Body of pancreas (tissue), 4 donors: ENCODE results near the gene BCL2. TPM values are rescaled to one million over a fixed set of nuclear protein-coding genes. Genes with fewer than 3 reads are reported as not detected.

Source experiments
- ATAC-seq: fragments of 150-250 bp; one replicate; pipeline ENCODE4 v1.9.1; 2016
- DNase-seq, 4 donors: peaks; one replicate each; pipeline ENCODE4 v3.0.0-alpha.2; 2019
- H3K27ac ChIP-seq, 4 donors: fragments of 200-600 bp; sonication (generic); 1 replicate in 3 of 4; 2 replicates in 1 of 4; pipeline versions ENCODE4 v1.5.1 to v1.6.1; 2016 to 2019; ENCODE audit warnings: mild to moderate bottlenecking in 1 of 4, mixed read lengths in 1 of 4, moderate library complexity in 1 of 4
- H3K27me3 ChIP-seq, 2 donors: fragments of 200-600 bp; sonication (generic); one replicate each; pipeline ENCODE4 v1.6.0; 2016; ENCODE audit warnings: mild to moderate bottlenecking in 1 of 2
- H3K36me3 ChIP-seq, 2 donors: fragments of 200-600 bp; sonication (generic); replicated peaks in 1 of 2; 2 replicates each; pipeline ENCODE4 v1.5.1; 2016; ENCODE audit warnings: low read depth in 2 of 2; ENCODE audit not compliant: insufficient read depth in 1 of 2
- H3K4me1 ChIP-seq: fragments of 200-600 bp; sonication (generic); one replicate; pipeline ENCODE4 v1.6.0; 2016
- H3K4me3 ChIP-seq, 2 donors: fragments of 200-600 bp; sonication (generic); 1 replicate in 1 of 2; 2 replicates in 1 of 2; pipeline ENCODE4 v1.5.1; 2016 to 2019
- H3K9me3 ChIP-seq, 3 donors: fragments of 200-600 bp; sonication (generic); 1 replicate in 2 of 3; 2 replicates in 1 of 3; pipeline ENCODE4 v1.5.1; 2016
- POLR2A ChIP-seq, 3 donors: fragments of 450-650 bp; IDR thresholded peaks; one replicate each; pipeline ENCODE4 v1.6.1; 2016; ENCODE audit warnings: antibody characterized with exemption in 3 of 3, mild to moderate bottlenecking in 2 of 3
- WGBS, 2 donors: methylation state at CpG; one replicate each; pipeline ENCODE4 v1.1.5; 2017; 5-methylcytosine and 5-hydroxymethylcytosine counted together
- intact Hi-C: fragments of 100-400 bp; cut with DNase I; formaldehyde crosslinking; loops from one replicate; pipeline ENCODE4 v1.15.1; 2023
- total RNA-seq, 2 donors: library from RNA; depleted of rRNA; stranded (reverse); fragments of >200 nt; gene quantifications; one replicate each; pipeline ENCODE4 v1.1.0, GENCODE V29; 2016
- TF ChIP-seq, protein P1 (sequence below), 7 experiments: fragments of 450-650 bp in 4 of 7; fragments of 200-600 bp in 3 of 7; sonication (generic) in 3 of 7; IDR thresholded peaks; one replicate each; pipeline ENCODE4 v1.5.1; 2016 to 2019; ENCODE audit warnings: antibody characterized with exemption in 7 of 7

The BCL2 gene
- total RNA-seq, 2 donors from 2014 or later: 10.1 to 18.5 TPM

DNA sequence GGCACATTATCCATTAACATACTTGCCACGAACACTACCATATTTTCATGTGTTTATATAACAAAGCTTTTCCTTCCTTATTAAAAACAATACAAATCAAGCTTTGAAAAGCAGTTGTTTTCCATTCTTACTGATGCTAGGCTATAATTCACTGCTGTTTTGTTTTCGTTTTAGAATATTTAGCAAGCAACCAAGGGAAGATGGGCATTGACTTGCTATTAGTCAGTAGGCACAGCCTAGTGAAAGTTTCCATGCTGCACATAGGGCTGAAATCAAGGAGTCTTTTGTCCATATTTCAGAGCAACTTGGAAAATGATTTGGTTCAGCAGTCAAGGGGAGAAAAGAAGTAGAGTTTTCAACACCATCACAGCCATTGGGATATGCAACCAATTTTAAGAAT is 31.3 kb downstream of the BCL2 start:
- no peaks in the 10 kb centered on the region for H3K27me3 ChIP-seq
- no peaks in the 10 kb centered on the region for H3K36me3 ChIP-seq
- no peaks in the 10 kb centered on the region for H3K9me3 ChIP-seq
- WGBS, 2 donors: 55 to 58% methylated on average over 2 of the region's 2 CpGs
- ATAC-seq: no peak
- H3K27ac ChIP-seq: no peak overlapping the region
- H3K4me1 ChIP-seq: no peaks in the 10 kb centered on the region
- intact Hi-C loops: no loop called here
- DNase-seq: no peak
- no peak overlapping the region for H3K4me3 ChIP-seq
- TF ChIP-seq, protein P1, sequence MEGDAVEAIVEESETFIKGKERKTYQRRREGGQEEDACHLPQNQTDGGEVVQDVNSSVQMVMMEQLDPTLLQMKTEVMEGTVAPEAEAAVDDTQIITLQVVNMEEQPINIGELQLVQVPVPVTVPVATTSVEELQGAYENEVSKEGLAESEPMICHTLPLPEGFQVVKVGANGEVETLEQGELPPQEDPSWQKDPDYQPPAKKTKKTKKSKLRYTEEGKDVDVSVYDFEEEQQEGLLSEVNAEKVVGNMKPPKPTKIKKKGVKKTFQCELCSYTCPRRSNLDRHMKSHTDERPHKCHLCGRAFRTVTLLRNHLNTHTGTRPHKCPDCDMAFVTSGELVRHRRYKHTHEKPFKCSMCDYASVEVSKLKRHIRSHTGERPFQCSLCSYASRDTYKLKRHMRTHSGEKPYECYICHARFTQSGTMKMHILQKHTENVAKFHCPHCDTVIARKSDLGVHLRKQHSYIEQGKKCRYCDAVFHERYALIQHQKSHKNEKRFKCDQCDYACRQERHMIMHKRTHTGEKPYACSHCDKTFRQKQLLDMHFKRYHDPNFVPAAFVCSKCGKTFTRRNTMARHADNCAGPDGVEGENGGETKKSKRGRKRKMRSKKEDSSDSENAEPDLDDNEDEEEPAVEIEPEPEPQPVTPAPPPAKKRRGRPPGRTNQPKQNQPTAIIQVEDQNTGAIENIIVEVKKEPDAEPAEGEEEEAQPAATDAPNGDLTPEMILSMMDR (IDR thresholded peaks at IDR 0.05): no peak
- TF ChIP-seq POLR2A (IDR thresholded peaks at IDR 0.05): no peak

DNA sequence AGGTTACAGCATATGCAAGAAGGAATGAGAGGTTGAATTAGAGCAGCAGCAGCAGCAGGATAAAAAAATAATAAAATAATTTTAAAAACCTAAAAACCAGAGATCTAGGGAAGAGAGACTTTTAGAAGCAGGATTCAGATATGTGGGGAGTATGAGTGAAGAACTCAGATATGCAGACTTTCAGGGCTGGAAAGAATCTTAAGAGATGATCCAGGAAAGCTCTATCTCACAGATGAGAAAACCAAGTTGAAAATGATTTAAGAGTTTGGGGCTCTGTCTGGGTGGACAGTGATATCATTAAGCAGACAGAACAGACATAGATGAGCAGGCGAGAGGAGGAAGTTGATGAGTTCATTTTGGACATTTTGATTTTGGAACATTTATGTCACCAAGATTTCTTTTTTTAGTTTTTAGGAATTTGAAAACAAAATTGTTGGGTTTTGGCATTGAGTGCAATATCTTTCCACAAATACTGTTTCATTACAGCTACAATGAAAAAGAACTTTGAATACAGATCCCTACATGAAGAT is 31.8 kb downstream of the BCL2 start:
- no peak for DNase-seq
- no peak overlapping the region for H3K27ac ChIP-seq
- H3K9me3 ChIP-seq: no peaks in the 10 kb centered on the region
- intact Hi-C loops: no loop called here
- H3K36me3 ChIP-seq: no peaks in the 10 kb centered on the region
- no peaks in the 10 kb centered on the region for H3K27me3 ChIP-seq
- no peak for ATAC-seq
- no peak overlapping the region for H3K4me3 ChIP-seq
- 54 to 62% methylated on average over 1 of the region's 1 CpG for WGBS, 2 donors
- no peak for TF ChIP-seq POLR2A (IDR thresholded peaks at IDR 0.05)
- TF ChIP-seq, protein P1 (IDR thresholded peaks at IDR 0.05): no peak
- H3K4me1 ChIP-seq: no peaks in the 10 kb centered on the region

DNA sequence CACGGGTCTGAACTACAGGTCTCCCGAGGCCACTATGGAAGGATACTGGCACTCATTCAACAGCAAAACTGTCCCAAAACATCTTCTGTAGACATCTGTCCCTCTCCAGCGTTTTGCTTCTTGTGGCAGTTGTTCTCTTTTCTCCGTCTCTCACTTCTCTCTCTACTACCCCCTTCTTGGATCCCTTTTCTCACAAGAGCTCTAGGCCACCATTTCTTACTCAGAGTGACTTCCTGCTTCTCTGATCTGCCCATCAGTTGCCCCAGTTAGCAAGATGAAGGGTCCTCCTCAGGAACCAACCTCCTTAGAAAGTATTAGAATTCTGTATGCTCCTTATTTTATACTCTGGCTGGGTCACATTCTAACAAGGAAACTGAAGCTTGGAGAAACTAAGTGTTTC is 32.6 kb downstream of the BCL2 start:
- Histone ChIP-seq H3K9me3 (no peaks in the 10 kb centered on the region), H3K4me3 (no peak overlapping the region), H3K36me3 (no peaks in the 10 kb centered on the region), H3K27me3 (no peaks in the 10 kb centered on the region), H3K27ac (no peak overlapping the region), H3K4me1 (no peaks in the 10 kb centered on the region)
- ATAC-seq: no peak
- TF ChIP-seq POLR2A (IDR thresholded peaks at IDR 0.05): no peak
- TF ChIP-seq, protein P1 (IDR thresholded peaks at IDR 0.05): no peak
- 56 to 69% methylated on average over 4 of the region's 4 CpGs for WGBS, 2 donors
- no peak for DNase-seq
- intact Hi-C loops: no loop called here

DNA sequence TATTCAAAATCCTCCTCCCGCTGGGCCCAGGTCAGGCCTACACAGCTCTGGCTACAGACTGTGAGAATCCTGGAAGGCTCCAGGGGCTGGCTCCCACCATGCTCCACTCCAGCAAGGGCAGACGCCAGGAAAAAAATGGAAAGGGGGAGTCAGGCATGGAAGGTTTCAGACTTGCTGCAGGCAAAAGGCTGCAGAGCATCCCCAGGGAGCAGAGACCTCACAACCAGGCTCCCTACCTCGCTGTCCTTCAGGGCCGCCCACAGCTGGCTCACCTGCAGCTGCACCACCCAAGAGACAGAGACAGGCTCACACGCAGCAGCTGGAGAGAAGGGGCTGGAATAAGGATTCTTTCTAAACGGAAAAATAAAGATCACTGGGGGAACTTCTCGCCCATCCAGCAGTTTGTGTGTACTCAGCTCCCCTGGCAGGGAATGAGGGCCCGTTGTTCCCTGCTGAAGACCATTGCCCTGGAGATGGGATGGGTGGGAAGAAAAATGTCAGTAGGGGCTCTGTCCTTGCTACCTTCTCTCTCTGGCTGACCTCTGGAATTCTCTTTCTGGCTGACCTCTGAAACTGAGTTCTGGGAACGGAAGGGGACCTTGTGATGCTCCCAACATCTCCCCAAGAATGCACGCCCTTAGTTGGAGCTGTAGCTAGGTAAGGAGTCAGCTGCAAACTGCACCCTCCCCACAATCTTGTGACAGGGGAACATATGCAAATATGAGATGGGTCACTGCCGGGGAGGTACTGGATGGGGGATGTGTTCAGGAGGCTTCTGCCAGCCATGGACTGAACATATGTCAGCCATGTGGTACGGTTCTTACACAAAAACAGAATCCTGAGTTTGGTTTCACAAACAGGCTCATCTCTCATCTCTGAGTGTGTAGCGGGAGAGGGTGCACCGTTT is 34.5 kb downstream of the BCL2 start:
- intact Hi-C loops: no loop called here
- ATAC-seq (no peak), DNase-seq (no peak)
- Histone ChIP-seq H3K27me3 (no peaks in the 10 kb centered on the region), H3K27ac (no peak overlapping the region), H3K36me3 (no peaks in the 10 kb centered on the region), H3K4me1 (no peaks in the 10 kb centered on the region), H3K4me3 (no peak overlapping the region), H3K9me3 (no peaks in the 10 kb centered on the region)
- TF ChIP-seq, protein P1 (IDR thresholded peaks at IDR 0.05): no peak
- no peak for TF ChIP-seq POLR2A (IDR thresholded peaks at IDR 0.05)
- 68 to 71% methylated on average over 14 of the region's 14 CpGs for WGBS, 2 donors
